Neural cell (in vitro differentiated cells): Measurements from ENCODE around the gene TNFRSF19. TPM values are rescaled to one million over a fixed set of nuclear protein-coding genes. Genes with fewer than 3 reads are reported as not detected.

Source experiments
- H2AFZ ChIP-seq: fragments of 200-600, 300-800 bp; sonication (generic), shearing (Covaris generic); 2 replicates; pipeline ENCODE4 v1.6.0; 2014; ENCODE audit warnings: low read depth, mild to moderate bottlenecking, antibody characterized with exemption, low read length, moderate library complexity
- H3F3A ChIP-seq: fragments of 200-600 bp; shearing (Covaris generic); 2 replicates; pipeline ENCODE4 v1.6.1; 2016; ENCODE audit warnings: mild to moderate bottlenecking, moderate library complexity, mixed read lengths, antibody characterized with exemption, low read length; ENCODE audit not compliant: insufficient read depth, poor library complexity, severe bottlenecking
- H3K27ac ChIP-seq: fragments of 200-600, 300-800 bp; sonication (generic), shearing (Covaris generic); 2 replicates; pipeline ENCODE4 v1.5.1; 2014; ENCODE audit warnings: mild to moderate bottlenecking, low read length, moderate library complexity
- H3K27me3 ChIP-seq: fragments of 300-800, 200-600 bp; sonication (generic), shearing (Covaris generic); 2 replicates; pipeline ENCODE4 v1.6.0; 2014; ENCODE audit warnings: mild to moderate bottlenecking, low read depth, low read length, moderate library complexity; ENCODE audit not compliant: insufficient read depth
- H3K36me3 ChIP-seq: fragments of 300-800, 200-600 bp; sonication (generic), shearing (Covaris generic); 2 replicates; pipeline ENCODE4 v1.5.1; 2014; ENCODE audit warnings: mild to moderate bottlenecking, antibody characterized with exemption, low read length, moderate library complexity; ENCODE audit not compliant: insufficient read depth
- H3K4me2 ChIP-seq: fragments of 300-800, 200-600 bp; sonication (generic), shearing (Covaris generic); 2 replicates; pipeline ENCODE4 v1.6.0; 2014; ENCODE audit warnings: mild to moderate bottlenecking, low read length
- H3K4me3 ChIP-seq: fragments of 300-800, 200-600 bp; sonication (generic), shearing (Covaris generic); 2 replicates; pipeline ENCODE4 v1.5.1; 2014; ENCODE audit warnings: mild to moderate bottlenecking, low read length, moderate library complexity
- H3K79me2 ChIP-seq: fragments of 200-600 bp; shearing (Covaris generic); replicated peaks from 2 replicates; pipeline ENCODE4 v1.6.0; 2014; ENCODE audit warnings: mild to moderate bottlenecking, low read length, moderate library complexity; ENCODE audit not compliant: insufficient read depth
- H3K9ac ChIP-seq: fragments of 300-800, 200-600 bp; sonication (generic), shearing (Covaris generic); 2 replicates; pipeline ENCODE4 v1.6.1; 2016; ENCODE audit warnings: mild to moderate bottlenecking, low read length, mixed read lengths
- H3K9me2 ChIP-seq: fragments of 200-600 bp; shearing (Covaris generic); 2 replicates; pipeline ENCODE4 v1.6.1; 2016; ENCODE audit warnings: mild to moderate bottlenecking, low read length, mixed read lengths; ENCODE audit not compliant: insufficient read depth
- H3K9me3 ChIP-seq: fragments of 200-600, 300-800 bp; sonication (generic), shearing (Covaris generic); 2 replicates; pipeline ENCODE4 v1.6.1; 2016; ENCODE audit warnings: mild to moderate bottlenecking, mixed run types, low read length, moderate library complexity, mixed read lengths
- H4K20me1 ChIP-seq: fragments of 200-600 bp; shearing (Covaris generic); 2 replicates; pipeline ENCODE4 v1.6.1; 2016; ENCODE audit warnings: mild to moderate bottlenecking, mixed run types; ENCODE audit not compliant: insufficient read depth
- EP300 ChIP-seq: fragments of 450-650 bp; conservative IDR thresholded peaks from 2 replicates; pipeline ENCODE4 v1.6.1; 2014; ENCODE audit warnings: antibody characterized with exemption, mild to moderate bottlenecking, moderate library complexity; ENCODE audit not compliant: poor library complexity, severe bottlenecking
- EZH2 ChIP-seq: fragments of 200-600, 300-800 bp; shearing (Covaris generic), sonication (generic); IDR thresholded peaks from 2 replicates; pipeline ENCODE4 v1.6.1; 2014; ENCODE audit warnings: antibody characterized with exemption, low read length, borderline replicate concordance, mild to moderate bottlenecking; ENCODE audit not compliant: insufficient read depth, poor library complexity, severe bottlenecking
- MXI1 ChIP-seq: fragments of 450-650 bp; conservative IDR thresholded peaks from 2 replicates; pipeline ENCODE4 v1.6.1; 2014; ENCODE audit warnings: antibody characterized with exemption, mild to moderate bottlenecking; ENCODE audit not compliant: poor library complexity, severe bottlenecking
- POLR2AphosphoS5 ChIP-seq: IDR thresholded peaks from 2 replicates; pipeline ENCODE4 v1.6.1; 2012
- RAD21 ChIP-seq: fragments of 450-650 bp; conservative IDR thresholded peaks from 2 replicates; pipeline ENCODE4 v1.6.1; 2014; ENCODE audit warnings: antibody characterized with exemption, mild to moderate bottlenecking, moderate library complexity
- SMC3 ChIP-seq: fragments of 450-650 bp; conservative IDR thresholded peaks from 2 replicates; pipeline ENCODE4 v1.6.1; 2014; ENCODE audit warnings: antibody characterized with exemption, mild to moderate bottlenecking, moderate library complexity; ENCODE audit not compliant: poor library complexity
- TAF1 ChIP-seq: IDR thresholded peaks from 2 replicates; pipeline ENCODE4 v1.6.1; 2012; ENCODE audit warnings: low read depth
- polyA plus RNA-seq: library from polyadenylated mRNA; depleted of rRNA; stranded (reverse); fragments of >200 nt; gene quantifications from 2 replicates; pipeline ENCODE4 v1.2.3, GENCODE V29; 2014
- TF ChIP-seq, protein P1 (sequence below): IDR thresholded peaks from 2 replicates; pipeline ENCODE4 v1.6.1; 2012; ENCODE audit warnings: borderline replicate concordance
- TF ChIP-seq, protein P2 (sequence below): fragments of 450-650 bp; IDR thresholded peaks from 2 replicates; pipeline ENCODE4 v1.5.1; 2014; ENCODE audit warnings: antibody characterized with exemption, mild to moderate bottlenecking, moderate library complexity; ENCODE audit not compliant: poor library complexity, severe bottlenecking

Gene TNFRSF19
- polyA plus RNA-seq, 1 donor from 2014 or later, result 3.3 TPM

DNA sequence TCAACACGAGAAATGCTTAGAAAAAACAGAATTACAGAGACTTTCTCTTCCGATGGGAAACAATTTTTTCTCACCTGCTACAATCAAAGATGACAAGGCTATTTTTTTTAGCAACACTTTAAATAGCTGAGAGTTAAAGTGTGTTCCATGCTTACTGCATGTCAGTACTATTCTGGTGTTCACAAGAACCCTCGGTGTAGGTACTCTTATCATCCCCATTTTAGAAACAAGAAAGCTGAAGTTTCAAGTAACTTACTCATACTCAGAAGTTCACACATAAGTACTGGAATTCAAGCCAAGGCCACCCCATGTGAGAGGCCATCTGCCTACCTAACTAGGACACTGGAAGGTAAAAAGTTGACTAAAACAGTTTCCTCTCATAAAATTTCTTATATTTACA is 9.0 kb upstream of the TNFRSF19 start:
- no peak overlapping the region for H3K4me3 ChIP-seq

DNA sequence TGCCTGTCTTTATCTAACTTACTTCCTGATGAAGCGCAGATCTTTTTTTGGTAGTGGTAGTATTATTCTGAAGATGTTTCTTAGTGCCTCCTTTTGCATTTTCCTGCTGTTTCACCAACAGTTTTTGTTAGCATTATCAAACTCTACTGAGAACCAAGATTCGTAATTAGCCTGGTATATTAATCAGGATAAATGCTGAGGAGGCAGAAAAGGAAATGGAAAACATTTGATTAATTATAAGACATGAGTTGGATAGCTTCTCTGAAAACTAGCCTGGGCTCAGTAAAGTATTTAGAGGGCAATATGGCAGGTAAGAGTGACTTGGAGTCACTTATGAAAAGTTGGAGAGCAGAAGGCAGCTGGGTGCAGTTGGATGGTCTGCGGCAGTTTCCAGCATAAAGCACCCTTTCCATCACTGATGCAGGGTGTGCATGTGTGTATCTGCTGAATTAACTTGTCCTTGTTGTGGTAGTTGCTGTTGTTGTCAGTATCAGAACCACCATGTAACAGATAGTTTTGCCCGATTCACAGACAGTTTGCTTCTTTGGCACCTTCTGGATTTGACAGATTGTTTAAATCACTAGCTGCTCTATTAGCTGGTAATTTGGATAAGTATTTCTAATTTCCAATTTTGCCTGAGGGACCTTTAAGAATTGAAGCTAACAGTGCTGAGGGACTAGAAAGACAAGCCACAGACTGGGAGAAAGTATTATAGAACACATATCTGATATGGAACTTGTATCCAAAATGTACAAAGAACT is 6.9 kb upstream of the TNFRSF19 start:
- no peaks in the 10 kb centered on the region for H3K36me3 ChIP-seq
- H3K27ac ChIP-seq, result no peak overlapping the region
- H3F3A ChIP-seq, result no peaks in the 10 kb centered on the region
- H4K20me1 ChIP-seq, result no peaks in the 10 kb centered on the region
- TF ChIP-seq RAD21 (no peak), SMC3 (no peak), EZH2 (no peak), EP300 (no peak)
- TF ChIP-seq, protein P1, sequence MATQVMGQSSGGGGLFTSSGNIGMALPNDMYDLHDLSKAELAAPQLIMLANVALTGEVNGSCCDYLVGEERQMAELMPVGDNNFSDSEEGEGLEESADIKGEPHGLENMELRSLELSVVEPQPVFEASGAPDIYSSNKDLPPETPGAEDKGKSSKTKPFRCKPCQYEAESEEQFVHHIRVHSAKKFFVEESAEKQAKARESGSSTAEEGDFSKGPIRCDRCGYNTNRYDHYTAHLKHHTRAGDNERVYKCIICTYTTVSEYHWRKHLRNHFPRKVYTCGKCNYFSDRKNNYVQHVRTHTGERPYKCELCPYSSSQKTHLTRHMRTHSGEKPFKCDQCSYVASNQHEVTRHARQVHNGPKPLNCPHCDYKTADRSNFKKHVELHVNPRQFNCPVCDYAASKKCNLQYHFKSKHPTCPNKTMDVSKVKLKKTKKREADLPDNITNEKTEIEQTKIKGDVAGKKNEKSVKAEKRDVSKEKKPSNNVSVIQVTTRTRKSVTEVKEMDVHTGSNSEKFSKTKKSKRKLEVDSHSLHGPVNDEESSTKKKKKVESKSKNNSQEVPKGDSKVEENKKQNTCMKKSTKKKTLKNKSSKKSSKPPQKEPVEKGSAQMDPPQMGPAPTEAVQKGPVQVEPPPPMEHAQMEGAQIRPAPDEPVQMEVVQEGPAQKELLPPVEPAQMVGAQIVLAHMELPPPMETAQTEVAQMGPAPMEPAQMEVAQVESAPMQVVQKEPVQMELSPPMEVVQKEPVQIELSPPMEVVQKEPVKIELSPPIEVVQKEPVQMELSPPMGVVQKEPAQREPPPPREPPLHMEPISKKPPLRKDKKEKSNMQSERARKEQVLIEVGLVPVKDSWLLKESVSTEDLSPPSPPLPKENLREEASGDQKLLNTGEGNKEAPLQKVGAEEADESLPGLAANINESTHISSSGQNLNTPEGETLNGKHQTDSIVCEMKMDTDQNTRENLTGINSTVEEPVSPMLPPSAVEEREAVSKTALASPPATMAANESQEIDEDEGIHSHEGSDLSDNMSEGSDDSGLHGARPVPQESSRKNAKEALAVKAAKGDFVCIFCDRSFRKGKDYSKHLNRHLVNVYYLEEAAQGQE, result no peak
- H3K79me2 ChIP-seq, result no peaks in the 10 kb centered on the region
- no peaks in the 10 kb centered on the region for H3K27me3 ChIP-seq
- H3K4me3 ChIP-seq, result no peak overlapping the region
- H3K9me3 ChIP-seq, result no peaks in the 10 kb centered on the region
- H2AFZ ChIP-seq, result no peak overlapping the region
- H3K9ac ChIP-seq, result no peak overlapping the region
- no peaks in the 10 kb centered on the region for H3K9me2 ChIP-seq
- H3K4me2 ChIP-seq, result no peak overlapping the region

More for the DNA sequence above, 9.0 kb upstream of the TNFRSF19 start:
- Histone ChIP-seq H3K9ac (no peak overlapping the region), H3K27ac (no peak overlapping the region), H3K79me2 (no peaks in the 10 kb centered on the region), H2AFZ (no peak overlapping the region), H3K27me3 (no peaks in the 10 kb centered on the region), H3K9me2 (no peaks in the 10 kb centered on the region), H3K36me3 (no peaks in the 10 kb centered on the region), H3K4me2 (no peak overlapping the region), H3F3A (no peaks in the 10 kb centered on the region), H4K20me1 (no peaks in the 10 kb centered on the region), H3K9me3 (no peaks in the 10 kb centered on the region)
- TF ChIP-seq EZH2 (no peak), MXI1 (no peak), POLR2AphosphoS5 (no peak), RAD21 (no peak), EP300 (no peak), TAF1 (no peak), SMC3 (no peak)

DNA sequence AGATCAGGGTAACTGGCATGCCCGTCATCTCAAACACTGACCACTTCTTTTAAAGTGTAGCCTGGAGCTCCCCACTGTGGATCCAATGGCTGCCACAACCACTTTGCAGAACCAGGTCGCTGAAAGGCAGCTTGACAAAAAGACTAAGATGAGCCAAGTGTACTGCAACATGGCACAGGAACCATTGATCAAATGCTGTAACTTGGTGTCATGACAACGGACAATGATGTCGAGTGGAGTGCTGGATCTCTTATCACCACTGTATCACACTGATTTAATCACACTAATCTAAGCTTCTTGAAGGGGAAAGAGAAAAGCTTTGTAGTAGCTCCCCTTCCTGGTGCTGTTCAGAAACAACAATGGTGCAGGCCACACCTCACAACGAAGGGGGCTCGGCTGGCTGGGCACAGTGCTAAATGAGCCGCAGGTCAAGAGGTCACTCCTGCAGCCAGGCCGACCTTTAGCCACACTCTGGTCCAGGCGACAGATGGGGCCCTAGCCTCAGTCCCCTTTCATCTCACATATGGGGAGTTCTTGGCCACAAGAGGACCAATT is 2.2 kb upstream of the TNFRSF19 start:
- Histone ChIP-seq H3K9me3 (no peaks in the 10 kb centered on the region), H4K20me1 (no peaks in the 10 kb centered on the region), H3K79me2 (no peaks in the 10 kb centered on the region), H3K9ac (no peak overlapping the region), H3K4me3 (no peak overlapping the region), H3K9me2 (no peaks in the 10 kb centered on the region), H3K36me3 (no peaks in the 10 kb centered on the region), H3F3A (no peaks in the 10 kb centered on the region), H3K4me2 (no peak overlapping the region), H3K27ac (no peak overlapping the region), H3K27me3 (no peaks in the 10 kb centered on the region), H2AFZ (no peak overlapping the region)
- TF ChIP-seq EZH2 (no peak), MXI1 (no peak), RAD21 (no peak), EP300 (no peak), SMC3 (no peak), TAF1 (no peak), POLR2AphosphoS5 (no peak)
- TF ChIP-seq, protein P1, result no peak
- TF ChIP-seq, protein P2, sequence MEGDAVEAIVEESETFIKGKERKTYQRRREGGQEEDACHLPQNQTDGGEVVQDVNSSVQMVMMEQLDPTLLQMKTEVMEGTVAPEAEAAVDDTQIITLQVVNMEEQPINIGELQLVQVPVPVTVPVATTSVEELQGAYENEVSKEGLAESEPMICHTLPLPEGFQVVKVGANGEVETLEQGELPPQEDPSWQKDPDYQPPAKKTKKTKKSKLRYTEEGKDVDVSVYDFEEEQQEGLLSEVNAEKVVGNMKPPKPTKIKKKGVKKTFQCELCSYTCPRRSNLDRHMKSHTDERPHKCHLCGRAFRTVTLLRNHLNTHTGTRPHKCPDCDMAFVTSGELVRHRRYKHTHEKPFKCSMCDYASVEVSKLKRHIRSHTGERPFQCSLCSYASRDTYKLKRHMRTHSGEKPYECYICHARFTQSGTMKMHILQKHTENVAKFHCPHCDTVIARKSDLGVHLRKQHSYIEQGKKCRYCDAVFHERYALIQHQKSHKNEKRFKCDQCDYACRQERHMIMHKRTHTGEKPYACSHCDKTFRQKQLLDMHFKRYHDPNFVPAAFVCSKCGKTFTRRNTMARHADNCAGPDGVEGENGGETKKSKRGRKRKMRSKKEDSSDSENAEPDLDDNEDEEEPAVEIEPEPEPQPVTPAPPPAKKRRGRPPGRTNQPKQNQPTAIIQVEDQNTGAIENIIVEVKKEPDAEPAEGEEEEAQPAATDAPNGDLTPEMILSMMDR, result no peak
